Measurements from ENCODE around the gene CD86.

- TF ChIP-seq POLR2AphosphoS5 (IDR thresholded peaks at IDR 0.05; ENCODE audit: control insufficient read depth, insufficient read depth, low read depth, low read length) (no peak), ZBTB5 (IDR thresholded peaks at IDR 0.05) (no peak)
These were observed 2.2 kb upstream of the CD86 start for GRCh38 chr3:122052968-122053367.
